A549 (cell line): Measurements from ENCODE around the gene B3GNT2. TPM values are rescaled to one million over a fixed set of nuclear protein-coding genes. Genes with fewer than 3 reads are reported as not detected.

Source experiments
- ATAC-seq, 2 experiments: fragments of 200-7000 bp in 1 of 2; fragments of >200 bp in 1 of 2; cut with Nextera tagmentation in 1 of 2; cut with Tn5 transposase in 1 of 2; 3 replicates each; pipeline versions ENCODE4 v1.8.0 to v1.9.1; 2018 to 2020; ENCODE audit warnings: mild to moderate bottlenecking in 1 of 2, moderate library complexity in 1 of 2
- CTCF ChIA-PET: fragments of 300-600 bp; sonication (Branson Sonifier 250); formaldehyde crosslinking; extraction: SDS; loops from one replicate; lab custom pipeline; 2021; ENCODE audit warnings: antibody characterized with exemption, inconsistent platforms; lab: Yijun Ruan, JAX
- POLR2A ChIA-PET: fragments of 350-600 bp; formaldehyde crosslinking; extraction: SDS; loops from one replicate; lab custom pipeline; 2021; ENCODE audit warnings: antibody characterized with exemption, inconsistent platforms; lab: Yijun Ruan, JAX
- DNase-seq, 2 experiments: peaks; one replicate each; pipeline versions ENCODE4 v3.0.0 to v3.0.0-alpha.2; 2011 to 2016; ENCODE audit warnings: low read depth in 1 of 2, low spot score in 1 of 2
- FAIRE-seq: peaks from 2 replicates; lab custom pipeline; 2011; peaks lifted over from hg19 to GRCh38; lab: Jason Lieb, UNC
- H3K27ac ChIP-seq, 2 experiments: fragments of >200 bp; sonication (Bioruptor Twin); formaldehyde crosslinking; 3 replicates each; pipeline ENCODE4 v1.5.1; 2016 to 2017
- H3K4me1 ChIP-seq: fragments of >200 bp; sonication (Bioruptor Twin); formaldehyde crosslinking; 3 replicates; pipeline ENCODE4 v1.6.1; 2016
- H3K4me2 ChIP-seq: fragments of >200 bp; sonication (Bioruptor Twin); formaldehyde crosslinking; 3 replicates; pipeline ENCODE4 v1.6.1; 2016
- H3K4me3 ChIP-seq: fragments of >200 bp; sonication (Bioruptor Twin); formaldehyde crosslinking; 3 replicates; pipeline ENCODE4 v1.5.1; 2016
- H3K9me3 ChIP-seq: fragments of >200 bp; sonication (Bioruptor Twin); formaldehyde crosslinking; 3 replicates; pipeline ENCODE4 v1.6.1; 2016
- BCL3 ChIP-seq: fragments of >200 bp; sonication (Bioruptor Twin); formaldehyde crosslinking; IDR thresholded peaks from 3 replicates; pipeline ENCODE4 v1.6.1; 2016
- CBX2 ChIP-seq: fragments of 200-600 bp; sonication (generic); IDR thresholded peaks from 2 replicates; pipeline ENCODE4 v1.6.1; 2016; ENCODE audit warnings: low read depth, mild to moderate bottlenecking, borderline replicate concordance
- CBX8 ChIP-seq: fragments of 200-600 bp; sonication (generic); IDR thresholded peaks from 2 replicates; pipeline ENCODE4 v1.6.1; 2016
- EHF ChIP-seq: fragments of 250-450 bp; sonication (Bioruptor Pico); IDR thresholded peaks from 2 replicates; pipeline ENCODE4 v1.5.0; 2020; ENCODE audit warnings: mild to moderate bottlenecking
- EHMT2 ChIP-seq: fragments of 200-600 bp; sonication (generic); IDR thresholded peaks from 2 replicates; pipeline ENCODE4 v1.6.1; 2016; ENCODE audit warnings: antibody characterized with exemption, low read depth, mild to moderate bottlenecking, moderate library complexity
- EP300 ChIP-seq, 2 experiments: fragments of >200 bp; sonication (Bioruptor Twin); formaldehyde crosslinking; IDR thresholded peaks; 2 replicates in 1 of 2; 3 replicates in 1 of 2; pipeline ENCODE4 v1.6.1; 2016 to 2017
- FOSB ChIP-seq: fragments of 250-450 bp; sonication (Bioruptor Pico); IDR thresholded peaks from 2 replicates; pipeline ENCODE4 v1.5.0; 2020; ENCODE audit warnings: mild to moderate bottlenecking, moderate library complexity
- HES2 ChIP-seq: fragments of >200 bp; sonication (Bioruptor Twin); formaldehyde crosslinking; IDR thresholded peaks from 2 replicates; pipeline ENCODE4 v1.6.1; 2016
- HOXA7 ChIP-seq: fragments of 250-450 bp; sonication (Bioruptor Pico); IDR thresholded peaks from 2 replicates; pipeline ENCODE4 v1.5.0; 2020; ENCODE audit warnings: mild to moderate bottlenecking, moderate library complexity
- HOXB13 ChIP-seq: fragments of 250-450 bp; sonication (Bioruptor Pico); IDR thresholded peaks from 2 replicates; pipeline ENCODE4 v1.5.0; 2020; ENCODE audit warnings: low read depth, mild to moderate bottlenecking, moderate library complexity
- HOXB5 ChIP-seq: fragments of 250-450 bp; sonication (Bioruptor Pico); IDR thresholded peaks from 2 replicates; pipeline ENCODE4 v1.5.0; 2020; ENCODE audit warnings: mild to moderate bottlenecking, moderate library complexity
- MYC ChIP-seq: IDR thresholded peaks from 2 replicates; pipeline ENCODE4 v1.6.1; 2012; ENCODE audit warnings: mild to moderate bottlenecking, inconsistent platforms, low read length, improper control_type of control experiment, borderline replicate concordance
- POLR2A ChIP-seq: IDR thresholded peaks from 2 replicates; pipeline ENCODE4 v1.6.1; 2012; ENCODE audit warnings: mild to moderate bottlenecking, low read length
- RAD21 ChIP-seq, 2 experiments: fragments of >200 bp in 1 of 2; sonication (Bioruptor Twin) in 1 of 2; formaldehyde crosslinking in 1 of 2; IDR thresholded peaks in 1 of 2; conservative IDR thresholded peaks in 1 of 2; 2 replicates in 1 of 2; 3 replicates in 1 of 2; pipeline ENCODE4 v1.6.1; 2012 to 2018; ENCODE audit warnings: inconsistent platforms in 1 of 2
- RCOR1 ChIP-seq: fragments of 150-350 bp; IDR thresholded peaks from 2 replicates; pipeline ENCODE4 v1.6.1; 2014; ENCODE audit warnings: antibody characterized with exemption, low read length, low read depth
- REST ChIP-seq: fragments of 200-600 bp; sonication (generic); IDR thresholded peaks from 2 replicates; pipeline ENCODE4 v1.6.1; 2016; ENCODE audit warnings: antibody characterized with exemption, mild to moderate bottlenecking, moderate library complexity
- SMC3 ChIP-seq: fragments of >200 bp; sonication (Bioruptor Twin); formaldehyde crosslinking; IDR thresholded peaks from 3 replicates; pipeline ENCODE4 v1.6.1; 2018; ENCODE audit warnings: inconsistent platforms
- SREBF2 ChIP-seq: fragments of 450-650 bp; IDR thresholded peaks from 2 replicates; pipeline ENCODE4 v1.6.1; 2014; ENCODE audit warnings: mild to moderate bottlenecking, moderate library complexity
- TFCP2L1 ChIP-seq: fragments of 250-450 bp; sonication (Bioruptor Pico); IDR thresholded peaks from 2 replicates; pipeline ENCODE4 v1.5.0; 2021; ENCODE audit warnings: mild to moderate bottlenecking
- ZFP36 ChIP-seq: fragments of 450-650 bp; IDR thresholded peaks from 2 replicates; pipeline ENCODE4 v1.6.1; 2014; ENCODE audit warnings: borderline replicate concordance; ENCODE audit not compliant: partially characterized antibody
- ZNF302 ChIP-seq: fragments of 250-450 bp; sonication (Bioruptor Pico); IDR thresholded peaks from 2 replicates; pipeline ENCODE4 v1.9.0; 2021; ENCODE audit warnings: inconsistent platforms, mild to moderate bottlenecking, moderate library complexity
- WGBS: methylation state at CpG from one replicate; pipeline ENCODE4 v1.1.6; 2017; ENCODE audit errors: missing lambda C conversion rate; 5-methylcytosine and 5-hydroxymethylcytosine counted together
- polyA plus RNA-seq, 4 experiments: library from polyadenylated mRNA; depleted of rRNA in 3 of 4; stranded (reverse); fragments of >200 nt; fragmentation: RNase III in 1 of 4; extraction: RNeasy Plus Mini Kit Qiagen cat#74134 plus additional on column Dnase treatment in 1 of 4; gene quantifications; 2 replicates in 3 of 4; 3 replicates in 1 of 4; pipeline ENCODE4 v1.2.3, GENCODE V29; 2011 to 2017

Gene B3GNT2
- polyA plus RNA-seq, 2 of the 4 experiments (the other 2 are of a cell fraction): 21.3 to 29.4 TPM

GRCh38 chr2:62178741-62179271, 17.1 kb upstream of the B3GNT2 start:
- no peak for ATAC-seq
- POLR2A ChIA-PET: no interaction called here

GRCh38 chr2:62180975-62181374, 14.9 kb upstream of the B3GNT2 start:
- WGBS: 60% methylated on average over 4 of the region's 4 CpGs

More at GRCh38 chr2:62178741-62179271, 17.1 kb upstream of the B3GNT2 start:
- no peak overlapping the region for H3K27ac ChIP-seq
- FAIRE-seq (no peak), DNase-seq (no peak)
- H3K4me2 ChIP-seq: no peak overlapping the region
- H3K4me3 ChIP-seq: no peak overlapping the region
- WGBS: 42% methylated on average over 5 of the region's 5 CpGs
- H3K4me1 ChIP-seq: no peaks in the 10 kb centered on the region
- no peak for TF ChIP-seq MYC
- no peak for TF ChIP-seq HOXB13 (CRISPR knock-in tag)
- TF ChIP-seq FOSB: no peak
- TF ChIP-seq BCL3: no peak
- TF ChIP-seq HOXA7 (CRISPR knock-in tag): no peak
- no peak for TF ChIP-seq RAD21 (conservative IDR thresholded peaks at IDR 0.05 in 1 of 2, IDR thresholded peaks at IDR 0.05 in 1 of 2)
- no peak for TF ChIP-seq ZNF302 (CRISPR knock-in tag)
- no peak for TF ChIP-seq SREBF2
- TF ChIP-seq CBX8: no peak
- TF ChIP-seq ZFP36: no peak
- CTCF ChIA-PET: interaction anchor here (0.8 to 1.5 kb wide), 4 partner anchors 12 to 63 kb away, joined by 3 to 5 read pairs (median 4); no protein-coding TSS in a partner anchor
- H3K9me3 ChIP-seq: no peaks in the 10 kb centered on the region

More at GRCh38 chr2:62180975-62181374, 14.9 kb upstream of the B3GNT2 start:
- no peaks in the 10 kb centered on the region for H3K4me1 ChIP-seq
- ChIA-PET POLR2A (interaction anchor here (0.7 kb wide), 1 partner anchor 601 kb away, joined by 7 read pairs; no protein-coding TSS in a partner anchor), CTCF (no interaction called here)
- no peaks in the 10 kb centered on the region for H3K9me3 ChIP-seq
- TF ChIP-seq CBX8: no peak
- no peak for TF ChIP-seq CBX2
- no peak for TF ChIP-seq EP300 (IDR thresholded peaks at IDR 0.05)
- TF ChIP-seq BCL3: no peak
- no peak for TF ChIP-seq HOXB13 (CRISPR knock-in tag)
- no peak for TF ChIP-seq SMC3
- no peak for TF ChIP-seq HOXB5 (CRISPR knock-in tag)
- no peak for TF ChIP-seq ZNF302 (CRISPR knock-in tag)
- TF ChIP-seq REST: no peak
- no peak for TF ChIP-seq EHF (CRISPR knock-in tag)
- TF ChIP-seq RCOR1: no peak
- no peak for TF ChIP-seq POLR2A
- no peak for TF ChIP-seq HES2
- TF ChIP-seq EHMT2: no peak
- no peak for TF ChIP-seq TFCP2L1
- no peak for ATAC-seq
- no peak overlapping the region for H3K27ac ChIP-seq
- FAIRE-seq: no peak
- no peak for DNase-seq
- no peak overlapping the region for H3K4me2 ChIP-seq
- no peak overlapping the region for H3K4me3 ChIP-seq
